HG03108 (cell line): ENCODE results near the gene POU6F2.

Source experiments
- ATAC-seq: cut with Tn5 transposase; IDR thresholded peaks from one replicate; pipeline ENCODE4 v1.9.1; 2021; ENCODE audit warnings: moderate library complexity; ENCODE audit not compliant: unreplicated experiment

Gene POU6F2

DNA sequence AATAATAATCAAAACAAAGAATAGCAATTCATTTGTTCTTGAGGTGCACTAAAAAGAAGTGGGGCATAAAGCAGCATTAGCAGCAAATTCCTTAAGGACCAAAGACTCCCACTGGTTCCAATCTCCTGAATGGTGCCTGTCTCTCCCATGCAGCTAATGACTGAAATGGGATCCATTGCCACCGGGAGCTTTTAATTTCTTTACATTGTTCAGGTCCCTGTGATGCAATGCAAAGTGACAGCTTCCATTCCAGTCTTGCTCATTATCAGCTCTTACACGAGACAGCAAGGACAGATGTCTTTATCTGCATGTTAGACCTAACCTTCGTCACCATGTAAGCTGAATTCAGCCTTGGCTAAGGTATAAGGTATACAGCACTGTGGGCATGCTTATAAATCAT, 148.1 kb downstream of the POU6F2 start:
- ATAC-seq: no peak

DNA sequence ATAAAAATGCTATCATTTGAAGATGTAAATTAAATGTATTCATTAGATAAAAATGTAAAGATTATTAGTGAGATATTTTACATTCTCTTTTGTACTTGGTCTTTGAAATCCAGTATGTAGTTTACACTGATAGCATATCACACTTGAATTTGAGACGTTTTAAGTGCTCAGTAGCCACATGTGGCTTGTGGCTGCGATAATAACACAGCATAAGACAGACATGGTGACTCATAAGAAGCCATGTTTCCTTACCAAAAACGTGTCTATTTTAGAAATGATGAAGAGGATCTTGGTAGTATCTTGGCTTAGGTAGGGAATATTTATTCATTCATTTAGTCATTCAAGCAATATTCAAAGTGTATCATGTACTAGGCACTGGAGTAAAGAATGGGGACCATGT, 149.3 kb downstream of the POU6F2 start:
- no peak for ATAC-seq

DNA sequence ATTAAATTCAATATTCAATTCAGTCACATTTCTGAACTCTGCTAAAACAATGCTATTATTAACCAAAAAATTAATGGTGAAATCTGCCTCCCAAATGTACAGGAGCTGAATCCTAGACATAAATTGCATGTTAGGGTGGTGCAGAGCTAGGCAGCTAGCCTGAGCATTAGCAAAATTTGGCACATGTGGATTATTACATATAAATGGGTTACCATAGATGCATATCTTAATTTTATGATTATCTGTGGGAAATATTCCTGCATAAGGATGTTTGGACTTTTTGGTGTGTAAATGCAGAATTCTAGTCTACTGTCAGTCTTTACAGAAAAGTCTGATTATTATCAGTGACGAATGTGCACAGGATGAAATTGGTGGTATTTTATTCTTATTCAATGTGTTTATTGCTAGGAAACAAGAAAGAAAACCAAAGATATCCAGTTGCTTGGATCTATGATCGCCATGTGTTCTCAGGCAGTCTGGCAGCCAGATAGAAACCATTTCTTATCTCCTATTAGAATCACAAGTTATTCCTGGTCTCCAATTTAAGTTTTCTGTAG, 150.7 kb downstream of the POU6F2 start:
- ATAC-seq: no peak

DNA sequence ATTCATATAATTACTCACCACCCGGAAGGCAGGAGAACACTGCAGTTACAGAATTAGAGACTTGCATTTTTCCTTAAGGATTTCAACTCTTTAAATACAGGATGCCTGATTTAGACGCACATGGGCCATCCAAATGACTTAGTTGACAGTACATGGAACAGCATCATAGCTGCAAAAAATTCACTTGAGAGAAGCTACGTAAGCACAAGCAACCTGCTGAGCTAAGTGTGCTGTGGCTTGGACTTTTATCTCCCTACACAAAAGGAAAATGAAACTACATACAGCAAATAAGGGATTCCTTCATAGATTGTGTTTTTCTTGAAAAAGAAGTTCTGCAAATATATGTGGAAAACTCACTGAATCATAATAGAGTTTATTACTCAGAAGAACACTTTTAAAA, 152.6 kb downstream of the POU6F2 start:
- ATAC-seq: no peak

DNA sequence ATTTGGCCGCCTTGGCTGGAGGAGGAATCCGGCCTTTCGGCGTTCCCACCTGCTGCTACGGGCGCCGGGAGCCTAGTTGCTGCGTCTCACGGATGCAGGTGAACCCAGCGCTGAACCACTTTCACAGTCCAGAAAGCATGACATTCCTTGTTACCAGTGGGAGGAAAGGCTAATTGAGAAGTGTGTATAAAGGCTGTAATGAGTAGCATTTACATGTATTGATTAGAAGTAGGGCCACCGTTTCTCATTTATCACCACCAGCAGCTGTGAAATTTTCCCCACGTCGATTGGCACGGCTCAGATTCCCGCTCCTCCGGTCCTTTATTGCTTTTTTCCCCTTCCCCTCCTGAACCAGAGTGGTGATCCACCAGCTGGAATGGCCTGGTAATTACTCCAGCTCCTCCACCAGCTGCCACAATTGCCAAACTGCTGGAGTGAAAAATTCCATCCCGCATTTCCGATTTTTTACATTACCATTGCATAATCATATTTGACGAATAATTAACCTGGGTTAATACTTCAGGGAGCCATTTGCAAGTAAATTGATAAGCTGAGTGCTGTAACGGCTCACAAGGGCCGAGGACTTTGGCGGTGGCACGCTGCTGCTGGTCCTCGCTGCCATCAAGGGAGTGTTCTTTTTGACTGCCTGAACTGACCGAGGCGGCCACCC, 153.3 kb downstream of the POU6F2 start:
- ATAC-seq: no peak

DNA sequence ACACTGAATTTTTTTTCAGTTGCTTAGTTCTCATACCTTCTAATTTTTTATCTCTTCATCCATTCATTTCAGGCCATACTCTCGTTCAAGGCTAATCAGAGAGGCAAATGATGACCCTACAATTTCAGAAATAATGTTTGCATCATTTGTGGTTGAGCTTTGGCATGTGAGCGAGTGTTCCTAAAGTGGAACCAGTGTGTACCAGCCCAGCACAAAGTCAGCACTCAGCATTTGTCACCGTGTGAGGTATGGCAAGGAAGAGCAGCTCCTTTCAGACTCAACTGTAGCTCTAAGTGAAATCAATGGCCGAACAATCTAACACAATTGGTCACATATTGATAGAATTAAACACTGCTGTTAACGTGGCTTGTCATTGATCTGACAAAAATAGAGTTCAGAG, 154.6 kb downstream of the POU6F2 start:
- no peak for ATAC-seq

DNA sequence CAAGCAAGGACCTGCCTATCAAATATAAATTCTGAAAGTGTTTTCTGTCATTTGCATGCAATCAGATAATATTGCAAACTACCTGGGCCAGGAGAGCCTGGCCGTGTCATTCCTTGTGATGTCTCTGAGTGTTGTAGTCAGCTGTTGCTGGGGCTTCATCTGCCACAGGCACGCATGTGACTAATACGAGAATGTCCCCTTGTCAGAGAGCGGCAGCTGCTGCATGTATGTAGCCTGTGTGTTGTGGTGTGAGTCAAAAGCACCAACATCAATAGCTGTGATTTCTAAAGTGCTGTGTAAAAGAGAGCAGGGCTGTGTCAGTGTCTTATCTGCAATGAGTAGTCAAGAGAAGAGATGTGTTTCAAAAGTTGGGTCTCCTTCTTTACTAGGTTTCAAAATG, 155.4 kb downstream of the POU6F2 start:
- no peak for ATAC-seq

DNA sequence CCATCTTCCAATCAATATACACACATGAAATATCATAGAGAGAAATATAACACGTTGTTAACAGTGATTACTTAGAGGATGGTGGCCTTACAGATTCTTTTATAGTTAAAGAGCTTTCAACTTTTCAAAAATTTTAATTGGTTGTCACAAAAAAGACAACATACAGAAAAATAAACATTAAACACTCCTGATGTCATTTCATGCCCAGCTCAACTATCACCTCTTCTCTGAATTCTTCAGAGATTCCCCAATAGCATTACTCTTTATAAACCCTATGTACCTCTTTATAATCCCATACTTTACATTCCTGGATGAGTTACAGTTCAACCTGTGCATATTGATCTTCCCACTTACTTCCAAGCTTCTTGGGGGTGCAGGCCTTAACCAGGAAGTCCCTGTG, 159.8 kb downstream of the POU6F2 start:
- no peak for ATAC-seq

DNA sequence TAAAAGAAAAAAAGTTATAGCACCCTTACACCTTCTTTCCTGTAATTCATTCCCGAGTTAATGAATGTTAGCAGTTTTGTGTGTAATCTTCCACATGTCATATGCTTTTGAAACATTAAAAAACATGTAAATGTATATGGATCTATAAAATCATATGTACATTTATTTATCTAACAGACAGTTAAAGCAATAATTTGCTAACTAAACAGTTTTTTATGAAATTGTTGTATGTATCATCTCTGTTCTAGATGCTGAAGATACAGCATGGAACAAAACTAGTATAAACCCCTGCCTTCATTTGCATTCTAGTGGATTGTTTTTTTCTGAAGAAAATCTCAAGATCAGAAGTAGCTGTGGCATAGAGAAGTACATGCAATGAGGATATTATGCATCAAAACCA, 165.0 kb downstream of the POU6F2 start:
- no peak for ATAC-seq

DNA sequence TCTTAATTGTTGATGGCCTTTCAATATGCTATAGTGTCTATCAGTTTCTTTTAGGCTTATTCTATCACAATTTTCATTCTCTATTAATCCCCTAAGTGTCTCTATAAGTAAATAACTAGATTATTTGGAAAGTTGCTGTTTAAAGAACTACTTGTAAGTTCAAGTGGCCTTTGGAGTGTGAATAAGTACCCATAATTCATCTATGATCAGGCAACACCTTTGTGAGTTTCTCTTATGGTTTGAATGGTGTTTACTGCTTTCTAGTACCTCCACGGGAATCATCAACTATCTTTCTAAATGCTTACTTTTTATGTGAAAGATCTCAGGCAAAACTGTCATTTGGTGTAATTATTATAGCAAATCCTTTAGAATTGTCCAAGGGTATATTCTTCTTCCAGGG, 166.7 kb downstream of the POU6F2 start:
- no peak for ATAC-seq

DNA sequence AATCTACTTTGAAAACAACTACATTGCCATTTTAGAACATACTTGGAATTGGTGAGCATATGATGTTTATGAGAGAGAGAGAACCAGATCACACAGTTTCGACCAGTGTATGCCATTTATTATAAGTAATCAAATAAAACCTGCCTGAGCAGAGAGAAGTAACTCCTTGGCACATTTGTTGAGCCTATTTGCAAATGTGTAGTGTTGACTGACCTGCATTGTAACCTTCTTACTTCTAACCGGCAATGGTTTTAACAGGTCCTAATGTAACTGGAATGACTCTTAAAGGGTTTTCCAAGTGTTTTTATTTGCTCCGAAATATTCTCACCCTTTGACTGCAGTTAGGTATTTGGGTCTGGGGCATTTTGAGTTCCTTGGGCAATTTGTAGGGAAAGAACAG, 167.6 kb downstream of the POU6F2 start:
- no peak for ATAC-seq

DNA sequence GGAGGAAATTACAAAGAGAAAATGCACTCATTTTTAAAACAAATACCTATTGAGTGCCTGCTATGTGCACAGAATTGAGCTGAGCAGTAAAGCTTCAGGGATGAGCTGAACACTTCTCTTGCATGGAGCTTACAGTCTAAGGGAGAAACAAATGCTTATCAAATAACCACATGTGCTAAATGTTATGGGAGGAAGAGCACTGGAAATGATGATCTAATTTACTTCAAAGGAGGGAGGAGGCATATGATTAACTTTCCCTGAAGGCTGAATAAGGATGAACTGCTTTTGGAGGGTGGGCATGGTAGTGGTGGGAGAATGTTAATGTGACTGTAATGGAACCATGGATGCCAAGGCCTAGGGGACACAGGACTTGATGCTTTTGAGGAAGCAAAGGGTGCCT, 168.2 kb downstream of the POU6F2 start:
- ATAC-seq: no peak

DNA sequence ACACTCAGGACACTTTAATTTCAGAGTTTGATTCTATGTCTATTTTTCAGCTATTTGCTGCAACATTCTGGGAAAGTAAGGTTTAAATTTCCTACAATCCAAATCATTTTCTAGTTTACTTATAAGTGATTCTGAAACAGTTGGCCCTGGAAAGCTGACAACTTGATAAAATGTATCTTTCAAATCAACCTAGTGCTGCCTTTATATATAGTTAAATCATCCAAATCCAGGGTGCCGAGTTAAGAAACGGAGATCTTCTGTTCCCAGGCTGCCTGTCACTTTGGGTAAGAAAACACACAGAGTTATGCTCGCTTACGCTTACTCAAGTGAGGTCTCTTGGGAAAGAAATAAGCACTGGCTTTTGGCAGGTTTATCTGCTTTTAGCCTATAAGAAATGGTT, 175.0 kb downstream of the POU6F2 start:
- no peak for ATAC-seq

DNA sequence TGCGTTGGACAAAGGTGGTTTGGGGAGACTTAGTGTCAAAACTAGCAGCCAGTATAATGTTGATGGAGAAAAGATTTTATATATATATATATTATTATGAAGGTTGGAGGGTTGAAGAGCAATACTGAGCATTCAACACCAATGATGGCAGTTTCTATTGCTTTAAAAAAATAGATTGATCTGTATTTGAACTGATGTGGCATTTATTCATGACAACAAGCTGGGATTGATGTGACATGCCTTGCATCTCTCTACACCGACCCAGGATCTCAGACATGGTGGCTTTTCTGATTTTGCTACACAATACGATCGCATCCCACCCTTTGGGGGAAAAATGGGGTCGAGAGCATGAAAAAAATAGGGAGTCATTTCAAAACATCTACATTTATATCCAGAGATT, 175.4 kb downstream of the POU6F2 start:
- no peak for ATAC-seq

DNA sequence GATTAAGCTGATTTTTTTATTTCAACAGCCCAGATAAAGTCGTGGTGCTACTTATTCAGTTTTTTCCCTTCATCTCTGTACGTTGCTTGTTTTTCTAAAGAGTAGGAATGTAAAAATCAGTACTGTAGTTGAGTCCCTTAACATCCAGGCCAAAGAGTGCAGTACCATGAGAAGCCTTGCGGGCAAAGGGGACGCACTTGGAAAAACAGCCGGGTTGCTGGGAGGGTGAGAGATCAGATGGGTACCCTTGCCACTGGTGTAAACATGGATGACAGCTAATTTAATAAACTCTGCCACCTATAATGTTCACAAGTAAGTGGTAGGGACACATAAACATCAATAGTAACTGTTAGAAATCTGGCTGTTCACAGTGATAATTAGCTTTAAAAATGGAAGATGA, 175.9 kb downstream of the POU6F2 start:
- ATAC-seq: no peak

DNA sequence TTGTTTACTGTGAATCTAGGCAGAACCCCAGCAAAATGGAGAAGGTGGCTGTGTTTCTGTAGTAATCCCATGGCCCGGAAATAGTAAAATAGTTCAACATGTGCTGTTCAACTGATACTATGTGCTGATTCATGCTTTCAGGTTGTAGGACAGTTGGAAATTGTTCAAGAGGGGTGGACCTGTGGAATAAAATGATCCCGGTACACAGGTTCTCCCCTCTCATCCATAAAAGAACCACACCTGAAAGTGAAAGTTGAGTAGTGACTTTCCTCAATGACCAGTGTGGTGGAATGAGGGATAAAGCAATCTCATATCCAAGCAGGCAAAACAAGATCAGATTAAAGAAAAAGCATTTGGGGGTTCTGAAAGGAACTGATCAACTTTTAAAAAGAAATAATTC, 177.1 kb downstream of the POU6F2 start:
- no peak for ATAC-seq

DNA sequence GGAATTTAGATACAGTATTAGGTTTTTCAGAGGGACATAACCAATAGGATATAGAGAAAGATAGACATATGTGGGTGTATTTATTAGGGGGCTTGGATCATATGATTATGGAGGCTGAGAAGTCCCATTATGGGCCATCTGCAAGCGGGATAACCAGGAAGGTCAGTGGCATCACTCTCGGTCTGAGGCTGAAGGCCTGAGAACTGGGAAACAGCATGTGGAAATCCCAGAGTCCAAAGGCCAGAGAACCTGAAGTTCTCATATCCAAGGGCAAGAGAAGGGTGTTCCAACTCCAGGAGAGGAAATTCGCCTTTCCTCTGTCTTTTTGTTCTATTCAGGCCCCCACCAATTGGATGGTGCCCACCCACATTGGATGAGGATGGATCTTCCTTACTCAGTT, 180.7 kb downstream of the POU6F2 start:
- ATAC-seq: no peak

DNA sequence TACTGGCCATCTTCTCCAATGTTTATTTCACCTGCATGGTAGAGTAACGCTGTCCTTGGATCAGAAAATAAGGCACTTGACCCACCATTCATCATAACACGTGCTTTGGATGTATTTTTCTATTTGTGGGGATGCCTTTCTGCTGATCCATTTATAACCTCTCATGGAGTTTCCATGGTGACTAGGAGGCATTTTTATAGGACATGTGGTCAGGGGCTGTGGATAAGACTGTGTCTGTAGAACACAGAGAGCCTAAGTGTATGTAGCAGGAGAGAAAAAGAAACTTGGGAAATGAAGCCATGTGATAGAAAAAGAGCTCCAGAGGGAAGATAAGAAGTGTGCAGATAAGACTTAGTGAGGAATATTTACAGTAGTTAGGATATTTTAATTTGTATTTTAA, 184.2 kb downstream of the POU6F2 start:
- no peak for ATAC-seq

DNA sequence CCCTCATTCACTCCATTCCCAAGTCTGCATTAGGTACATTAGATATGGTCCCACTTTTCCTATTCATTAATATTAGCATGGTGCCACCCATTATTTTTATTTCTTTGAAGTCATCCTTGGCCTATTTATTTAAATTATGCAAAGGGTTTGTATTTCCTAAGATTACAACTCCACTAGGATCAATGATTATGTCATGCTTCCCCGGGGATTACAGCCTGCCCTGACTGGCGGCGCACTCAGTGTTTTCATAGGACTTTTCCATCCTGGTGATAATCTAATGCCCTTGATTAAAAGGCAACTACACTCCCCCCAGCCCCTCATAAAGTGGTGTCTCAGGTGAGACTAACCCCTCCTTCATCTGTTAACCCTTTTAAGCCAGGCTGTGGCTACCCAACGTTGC, 187.2 kb downstream of the POU6F2 start:
- ATAC-seq: no peak

DNA sequence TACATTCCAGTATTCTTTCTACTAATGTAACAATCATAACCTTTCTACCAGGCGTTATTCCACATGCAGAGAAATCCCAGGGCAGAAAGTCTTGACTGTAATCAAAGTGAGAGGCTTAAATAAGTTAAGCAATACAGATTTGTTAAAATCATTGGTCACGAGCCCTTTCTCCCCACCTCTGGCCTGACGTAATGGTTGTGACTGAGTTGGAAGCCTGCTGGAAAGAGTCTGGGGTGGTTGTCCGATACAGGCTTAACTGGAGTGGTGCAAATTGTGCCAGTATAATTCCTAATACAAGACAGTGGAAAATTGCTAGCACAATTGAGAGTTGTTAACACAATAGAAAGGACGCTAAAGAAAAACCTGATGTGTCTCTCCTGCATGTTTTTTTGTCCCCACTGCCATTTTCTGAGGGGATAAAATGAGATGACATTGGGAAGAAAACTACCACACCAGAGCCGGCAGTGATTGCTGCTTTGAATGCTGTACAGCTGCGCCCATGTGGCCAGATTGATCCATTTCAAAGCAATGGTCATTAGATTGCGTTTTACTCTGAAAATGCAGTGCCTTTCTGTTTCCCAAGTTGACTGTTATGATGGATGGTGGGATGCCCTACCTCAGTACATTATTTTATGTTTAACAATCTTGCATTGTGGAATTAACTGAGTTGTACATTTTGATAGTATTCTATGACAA, 190.8 kb downstream of the POU6F2 start:
- ATAC-seq: no peak

DNA sequence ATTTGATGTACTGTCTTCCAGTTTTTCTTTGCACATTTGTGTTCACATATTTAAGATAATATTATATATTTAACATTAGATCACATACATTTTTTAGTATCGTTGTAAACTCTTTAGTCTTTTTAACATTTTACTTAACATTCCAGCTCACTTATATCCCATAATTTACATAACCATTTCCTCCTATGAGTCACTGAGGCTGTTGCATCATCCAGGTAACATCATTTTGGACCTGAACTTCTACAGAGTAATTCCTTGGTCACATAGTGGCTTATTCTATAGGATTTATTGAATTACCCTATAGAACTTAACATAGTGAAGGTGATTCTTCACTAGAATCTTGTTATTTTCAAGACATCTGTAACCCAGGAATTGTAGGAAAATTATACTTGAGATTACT, 194.4 kb downstream of the POU6F2 start:
- ATAC-seq: no peak

DNA sequence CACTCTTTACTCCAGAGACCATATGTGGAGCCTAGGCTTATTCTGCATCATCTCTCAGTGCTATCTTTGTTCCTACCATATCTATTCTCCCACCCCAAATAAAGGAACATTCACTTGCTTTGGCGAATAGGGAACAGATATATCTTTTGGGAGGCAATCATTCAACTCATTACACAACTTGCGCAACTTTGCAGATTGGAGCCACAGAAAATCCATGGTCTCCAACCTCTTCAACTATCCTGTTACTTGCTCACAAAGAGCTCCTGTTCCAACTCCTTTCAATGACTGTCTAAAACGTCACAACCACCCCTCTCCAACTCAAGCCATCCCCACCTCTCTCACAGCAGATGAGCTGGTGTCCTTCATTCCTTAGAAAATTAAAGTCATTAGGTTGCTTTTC, 203.7 kb downstream of the POU6F2 start:
- no peak for ATAC-seq

DNA sequence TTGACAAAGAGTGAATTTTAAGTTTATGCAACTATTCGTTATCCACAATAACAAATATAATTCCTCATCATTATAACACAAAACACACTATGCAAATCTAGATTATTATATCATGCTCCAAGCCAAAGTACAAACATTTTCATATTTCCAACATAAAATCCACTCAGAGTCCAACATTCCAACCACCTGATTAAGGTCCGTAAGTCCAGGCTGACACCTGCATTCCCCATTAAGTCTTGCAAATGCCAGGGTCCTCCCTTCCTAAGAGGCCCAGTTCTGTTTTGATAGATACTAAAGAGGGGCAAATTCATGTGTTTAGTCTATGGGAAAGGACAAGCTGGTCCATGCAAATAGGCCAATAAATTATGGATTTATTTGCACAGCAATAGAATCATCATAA, 206.1 kb downstream of the POU6F2 start:
- ATAC-seq: no peak
